H9 (cell line): ENCODE data around the gene SIGLEC1. TPM values are rescaled to one million over a fixed set of nuclear protein-coding genes. Genes with fewer than 3 reads are reported as not detected.

Experiments
- DNase-seq: peaks from one replicate; pipeline ENCODE4 v3.0.0-alpha.2; 2017
- H2AFZ ChIP-seq: one replicate; pipeline ENCODE4 v1.6.1; 2013; ENCODE audit warnings: mild to moderate bottlenecking, low read length, control low read depth, moderate library complexity
- H2AK5ac ChIP-seq: 2 replicates; pipeline ENCODE4 v1.6.1; 2013; ENCODE audit warnings: low read length, control low read depth, mixed read lengths; ENCODE audit not compliant: insufficient read length
- H2BK120ac ChIP-seq: one replicate; pipeline ENCODE4 v1.6.1; 2013; ENCODE audit warnings: low read depth, mild to moderate bottlenecking, low read length, control low read depth, inconsistent platforms; ENCODE audit not compliant: poor library complexity, severe bottlenecking
- H2BK12ac ChIP-seq: 2 replicates; pipeline ENCODE4 v1.6.1; 2013; ENCODE audit warnings: low read length, control low read depth, mixed read lengths, low read depth; ENCODE audit not compliant: insufficient read length
- H2BK15ac ChIP-seq: 2 replicates; pipeline ENCODE4 v1.6.1; 2013; ENCODE audit warnings: low read depth, low read length, control low read depth
- H2BK20ac ChIP-seq: one replicate; pipeline ENCODE4 v1.6.1; 2013; ENCODE audit warnings: low read depth, mild to moderate bottlenecking, low read length, control low read depth, inconsistent platforms; ENCODE audit not compliant: poor library complexity, severe bottlenecking
- H2BK5ac ChIP-seq: 2 replicates; pipeline ENCODE4 v1.6.1; 2013; ENCODE audit warnings: low read length, control low read depth, mixed read lengths; ENCODE audit not compliant: insufficient read length
- H3K14ac ChIP-seq: 2 replicates; pipeline ENCODE4 v1.6.1; 2013; ENCODE audit warnings: low read length, control low read depth; ENCODE audit not compliant: insufficient read depth
- H3K18ac ChIP-seq: 2 replicates; pipeline ENCODE4 v1.6.1; 2013; ENCODE audit warnings: low read depth, mild to moderate bottlenecking, mixed read lengths, low read length, control low read depth; ENCODE audit not compliant: insufficient read length
- H3K23ac ChIP-seq: 2 replicates; pipeline ENCODE4 v1.6.1; 2013; ENCODE audit warnings: low read length, control low read depth, mixed read lengths, low read depth; ENCODE audit not compliant: insufficient read length
- H3K23me2 ChIP-seq: 2 replicates; pipeline ENCODE4 v1.6.1; 2013; ENCODE audit warnings: low read depth, mild to moderate bottlenecking, mixed read lengths, low read length, control low read depth; ENCODE audit not compliant: insufficient read length, poor library complexity, severe bottlenecking
- H3K27ac ChIP-seq: 2 replicates; pipeline ENCODE4 v1.5.1; 2013; ENCODE audit warnings: low read length, control low read depth, mixed read lengths, low read depth; ENCODE audit not compliant: insufficient read length
- H3K27me3 ChIP-seq: 2 replicates; pipeline ENCODE4 v1.6.1; 2013; ENCODE audit warnings: low read length, control low read depth, inconsistent platforms; ENCODE audit not compliant: insufficient read depth
- H3K4ac ChIP-seq: 2 replicates; pipeline ENCODE4 v1.6.1; 2013; ENCODE audit warnings: low read depth, mild to moderate bottlenecking, control low read depth, inconsistent platforms, low read length, moderate library complexity
- H3K4me1 ChIP-seq: 2 replicates; pipeline ENCODE4 v1.6.1; 2013; ENCODE audit warnings: low read length, control low read depth, inconsistent platforms; ENCODE audit not compliant: insufficient read depth
- H3K4me2 ChIP-seq: 2 replicates; pipeline ENCODE4 v1.6.1; 2013; ENCODE audit warnings: low read length, control low read depth, mixed read lengths; ENCODE audit not compliant: insufficient read length, insufficient read depth
- H3K56ac ChIP-seq: 2 replicates; pipeline ENCODE4 v1.6.1; 2013; ENCODE audit warnings: low read depth, mild to moderate bottlenecking, mixed read lengths, low read length, control low read depth; ENCODE audit not compliant: insufficient read length
- H3K79me1 ChIP-seq: 2 replicates; pipeline ENCODE4 v1.6.1; 2013; ENCODE audit warnings: low read depth, mild to moderate bottlenecking, moderate library complexity, low read length, control low read depth, inconsistent platforms; ENCODE audit not compliant: insufficient read depth, poor library complexity, severe bottlenecking
- H3K79me2 ChIP-seq: 2 replicates; pipeline ENCODE4 v1.6.1; 2013; ENCODE audit warnings: low read length, control low read depth, inconsistent platforms; ENCODE audit not compliant: insufficient read depth
- H3K9ac ChIP-seq: 2 replicates; pipeline ENCODE4 v1.6.1; 2013; ENCODE audit warnings: low read length, control low read depth, mixed read lengths; ENCODE audit not compliant: insufficient read length; ENCODE audit errors: extremely low read depth
- H3K9me3 ChIP-seq: one replicate; pipeline ENCODE4 v1.6.1; 2013; ENCODE audit warnings: low read depth, low read length, inconsistent platforms; ENCODE audit not compliant: control insufficient read depth
- H3T11ph ChIP-seq: one replicate; pipeline ENCODE4 v1.6.1; 2013; ENCODE audit warnings: mild to moderate bottlenecking, low read length, control low read depth, inconsistent platforms
- H4K20me1 ChIP-seq: one replicate; pipeline ENCODE4 v1.6.1; 2013; ENCODE audit not compliant: control insufficient read depth, insufficient read length, insufficient read depth
- H4K5ac ChIP-seq: 2 replicates; pipeline ENCODE4 v1.6.1; 2013; ENCODE audit warnings: low read depth, mild to moderate bottlenecking, mixed read lengths, low read length, control low read depth; ENCODE audit not compliant: insufficient read length
- H4K8ac ChIP-seq: replicated peaks from 2 replicates; pipeline ENCODE4 v1.6.1; 2013; ENCODE audit warnings: low read length, control low read depth, mixed read lengths, low read depth; ENCODE audit not compliant: insufficient read length
- H4K91ac ChIP-seq: 2 replicates; pipeline ENCODE4 v1.6.1; 2013; ENCODE audit warnings: low read depth, mild to moderate bottlenecking, moderate library complexity, mixed read lengths, low read length, control low read depth; ENCODE audit not compliant: insufficient read length
- H3K27ac Mint-ChIP-seq, 3 experiments: 2 replicates in 2 of 3; 3 replicates in 1 of 3; pipeline ENCODE4 v1.8.0; 2020 to 2021; ENCODE audit warnings: mixed read lengths in 3 of 3, mild to moderate bottlenecking in 1 of 3, moderate library complexity in 1 of 3
- H3K27me3 Mint-ChIP-seq: 2 replicates; pipeline ENCODE4 v1.8.0; 2021; ENCODE audit warnings: low read depth, mild to moderate bottlenecking, moderate library complexity, mixed read lengths
- H3K36me3 Mint-ChIP-seq, 3 experiments: 2 replicates in 2 of 3; 3 replicates in 1 of 3; pipeline ENCODE4 v1.8.0; 2020 to 2021; ENCODE audit warnings: low read depth in 3 of 3, mixed read lengths in 3 of 3; ENCODE audit not compliant: insufficient read depth in 1 of 3
- H3K4me1 Mint-ChIP-seq, 2 experiments: 2 replicates each; pipeline ENCODE4 v1.8.0; 2020; ENCODE audit warnings: mixed read lengths in 2 of 2
- H3K4me3 Mint-ChIP-seq, 2 experiments: 2 replicates in 1 of 2; 3 replicates in 1 of 2; pipeline ENCODE4 v1.8.0; 2020 to 2021; ENCODE audit warnings: mild to moderate bottlenecking in 2 of 2, mixed read lengths in 2 of 2, moderate library complexity in 1 of 2
- H3K9me3 Mint-ChIP-seq, 2 experiments: 2 replicates in 1 of 2; 3 replicates in 1 of 2; pipeline ENCODE4 v1.8.0; 2020; ENCODE audit warnings: mild to moderate bottlenecking in 2 of 2, mixed read lengths in 2 of 2, moderate library complexity in 1 of 2
- CTCF ChIP-seq: fragments of 200-600 bp; sonication (generic); conservative IDR thresholded peaks from 3 replicates; pipeline ENCODE4 v1.8.0; 2021; ENCODE audit warnings: antibody characterized with exemption, mild to moderate bottlenecking
- WGBS: extraction: QIAGEN DNeasy Blood & Tissue Kit; methylation state at CpG from one replicate; pipeline ENCODE4 v1.1.7; 2013; ENCODE audit warnings: missing lambda C conversion rate, low lambda C conversion rate, mixed read lengths; ENCODE audit not compliant: insufficient read length; ENCODE audit errors: extremely low coverage; 5-methylcytosine and 5-hydroxymethylcytosine counted together
- total RNA-seq: library from RNA; stranded (reverse); gene quantifications from 2 replicates; pipeline ENCODE4 v1.2.1, GENCODE V29; 2021

SIGLEC1 gene
- total RNA-seq, 1 experiment from 2014 or later: not detected

DNA sequence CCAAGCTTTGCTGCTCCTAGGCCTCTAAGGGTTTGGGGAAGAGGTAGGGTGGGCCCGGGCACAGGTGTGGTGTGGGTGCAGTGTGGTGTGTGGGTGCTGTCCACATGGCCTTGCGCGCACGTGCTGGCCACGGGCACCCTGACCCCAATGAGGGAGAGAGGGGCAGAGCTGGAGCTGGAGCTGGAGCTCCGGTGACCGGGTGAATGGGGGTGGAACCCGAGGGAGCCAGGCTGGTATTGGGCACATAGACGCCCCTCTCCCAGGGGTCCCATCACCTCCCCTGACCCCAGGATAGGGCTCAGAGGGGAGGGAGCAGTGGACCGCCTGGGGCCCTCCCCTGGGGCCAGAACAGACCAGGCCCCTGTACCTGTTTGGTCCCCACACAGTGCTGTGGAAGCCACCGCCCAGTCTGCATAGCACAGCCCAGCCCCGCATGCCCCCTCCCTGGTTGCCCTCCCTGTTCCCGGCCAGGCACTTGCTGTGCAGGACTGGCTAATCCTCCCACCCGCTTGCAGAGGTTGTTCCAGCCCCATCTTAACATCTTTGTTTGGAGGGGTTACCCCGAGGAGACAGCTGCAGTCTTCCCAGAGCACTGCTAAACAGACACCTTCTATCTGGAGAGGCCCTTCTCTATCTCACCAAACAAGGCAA, 31.6 kb downstream of the SIGLEC1 start:
- no peaks in the 10 kb centered on the region for H3K79me1 ChIP-seq
- H3K56ac ChIP-seq: no peak overlapping the region
- H3K9me3 ChIP-seq: no peaks in the 10 kb centered on the region
- H4K5ac ChIP-seq: no peak overlapping the region
- no peak overlapping the region for H2BK20ac ChIP-seq
- WGBS: no CpG with 5 or more reads among the region's 15 CpGs
- H3K4me1 Mint-ChIP-seq: peaks cover 22 to 37% of the 10 kb centered on the region in 2 experiments
- H2BK15ac ChIP-seq: no peak overlapping the region
- H4K8ac ChIP-seq: no peak overlapping the region
- no peak for DNase-seq
- no peak overlapping the region for H3K18ac ChIP-seq
- no peak overlapping the region for H3K9ac ChIP-seq
- no peaks in the 10 kb centered on the region; the same call in 1 of the 2 replicates for H3K27me3 ChIP-seq
- no peak overlapping the region for H4K91ac ChIP-seq
- no peak overlapping the region for H3K23ac ChIP-seq
- H3T11ph ChIP-seq: no peak overlapping the region
- no peaks in the 10 kb centered on the region for H3K79me2 ChIP-seq
- no peak overlapping the region for H2AK5ac ChIP-seq
- H2BK12ac ChIP-seq: no peak overlapping the region
- H3K4me3 Mint-ChIP-seq: peak overlapping the region; percentile 55 to 84
- H3K4ac ChIP-seq: no peak overlapping the region
- peak overlapping the region; percentile 84 for H3K4me2 ChIP-seq
- H2BK5ac ChIP-seq: no peak overlapping the region
- peaks cover 13% of the 10 kb centered on the region for H3K23me2 ChIP-seq
- H4K20me1 ChIP-seq: no peaks in the 10 kb centered on the region
- H3K9me3 Mint-ChIP-seq: no peaks in the 10 kb centered on the region; a peak in 1 of 5 replicates
- TF ChIP-seq CTCF: no peak
- no peak overlapping the region for H2BK120ac ChIP-seq
- peaks cover 4% of the 10 kb centered on the region; the same call in 1 of the 2 replicates for H3K4me1 ChIP-seq
- no peak overlapping the region for H3K27ac ChIP-seq
- no peak overlapping the region for H3K27ac Mint-ChIP-seq
- H3K27me3 Mint-ChIP-seq: peaks cover 48% of the 10 kb centered on the region
- no peak overlapping the region for H3K14ac ChIP-seq
- no peaks in the 10 kb centered on the region for H3K36me3 Mint-ChIP-seq
- H2AFZ ChIP-seq: no peak overlapping the region
